ENCODE results near the gene ETV3L.

DNA sequence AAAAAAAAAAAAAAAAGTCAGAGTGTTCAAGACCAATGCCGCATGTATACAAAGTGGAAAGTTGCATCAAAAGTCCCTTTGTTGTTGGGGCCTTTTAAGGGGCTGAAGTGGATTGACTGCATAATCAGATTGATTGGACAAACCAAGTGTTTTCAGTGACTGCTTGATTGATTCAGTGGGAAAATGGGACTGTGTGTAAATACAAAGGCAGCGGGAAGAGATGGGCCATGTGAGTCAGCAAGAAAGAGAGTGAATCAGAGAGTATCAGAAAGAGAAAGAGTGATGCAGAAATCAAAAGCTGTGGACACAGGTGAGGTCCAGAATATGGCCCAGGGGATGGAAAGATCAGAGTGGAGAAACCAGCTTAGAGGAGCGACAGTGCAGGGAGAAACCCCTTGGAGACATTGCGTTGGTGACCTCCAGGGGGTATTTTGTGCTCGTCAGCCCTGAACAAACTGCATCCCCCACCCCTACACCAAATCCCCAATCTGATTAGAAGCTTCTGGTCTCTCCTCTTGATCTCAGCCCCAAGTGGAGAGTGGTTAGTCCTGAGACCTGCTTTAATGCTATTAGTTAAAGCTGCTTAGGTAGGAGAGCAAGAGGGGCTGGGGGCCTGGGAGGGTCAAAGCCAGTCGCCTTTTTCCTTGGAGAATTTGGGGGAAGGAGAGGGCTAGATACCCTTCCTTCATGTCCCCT lies 5.1 kb upstream of the ETV3L start:
- TF ChIP-seq POLR2AphosphoS5 (IDR thresholded peaks at IDR 0.05): no peak
- TF ChIP-seq, protein P1, sequence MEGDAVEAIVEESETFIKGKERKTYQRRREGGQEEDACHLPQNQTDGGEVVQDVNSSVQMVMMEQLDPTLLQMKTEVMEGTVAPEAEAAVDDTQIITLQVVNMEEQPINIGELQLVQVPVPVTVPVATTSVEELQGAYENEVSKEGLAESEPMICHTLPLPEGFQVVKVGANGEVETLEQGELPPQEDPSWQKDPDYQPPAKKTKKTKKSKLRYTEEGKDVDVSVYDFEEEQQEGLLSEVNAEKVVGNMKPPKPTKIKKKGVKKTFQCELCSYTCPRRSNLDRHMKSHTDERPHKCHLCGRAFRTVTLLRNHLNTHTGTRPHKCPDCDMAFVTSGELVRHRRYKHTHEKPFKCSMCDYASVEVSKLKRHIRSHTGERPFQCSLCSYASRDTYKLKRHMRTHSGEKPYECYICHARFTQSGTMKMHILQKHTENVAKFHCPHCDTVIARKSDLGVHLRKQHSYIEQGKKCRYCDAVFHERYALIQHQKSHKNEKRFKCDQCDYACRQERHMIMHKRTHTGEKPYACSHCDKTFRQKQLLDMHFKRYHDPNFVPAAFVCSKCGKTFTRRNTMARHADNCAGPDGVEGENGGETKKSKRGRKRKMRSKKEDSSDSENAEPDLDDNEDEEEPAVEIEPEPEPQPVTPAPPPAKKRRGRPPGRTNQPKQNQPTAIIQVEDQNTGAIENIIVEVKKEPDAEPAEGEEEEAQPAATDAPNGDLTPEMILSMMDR (IDR thresholded peaks at IDR 0.05 in 8 of 11, conservative IDR thresholded peaks at IDR 0.05 in 3 of 11): no peak
- no peak for TF ChIP-seq POLR2A (IDR thresholded peaks at IDR 0.05)

All from spleen (tissue), 7 donors.